SU-DHL-6 (cell line): ENCODE measurements around the gene ANO9.

Experiments
- CTCF ChIP-seq: fragments of 200-600 bp; sonication (generic); IDR thresholded peaks from one replicate; pipeline ENCODE4 v1.5.1; 2017; ENCODE audit warnings: antibody characterized with exemption, mild to moderate bottlenecking, low read length, moderate library complexity; ENCODE audit not compliant: insufficient read depth, poor library complexity, severe bottlenecking
- EZH2phosphoT487 ChIP-seq: fragments of 200-600 bp; sonication (generic), shearing (Covaris generic); conservative IDR thresholded peaks from 2 replicates; pipeline ENCODE4 v1.6.1; 2018; ENCODE audit warnings: mild to moderate bottlenecking, antibody characterized with exemption, low read length, moderate library complexity, mixed read lengths

- TF ChIP-seq CTCF (no peak), EZH2phosphoT487 (no peak)
Observed at GRCh38 chr11:367956-368413, 73.8 kb downstream of the ANO9 start.
